Measurements from ENCODE around the gene ZBTB34.

ZBTB34 gene

GRCh38 chr9:126838055-126838811 is 22.2 kb upstream of the ZBTB34 start:
- no peaks in the 10 kb centered on the region for H3K9me3 ChIP-seq
- peaks cover 32% of the 10 kb centered on the region for H3K36me3 ChIP-seq
- no peak overlapping the region for H3K4me3 ChIP-seq (ENCODE audit: low read depth in 1 of 2, low read length in 1 of 2)
- no peaks in the 10 kb centered on the region for H3K27me3 ChIP-seq
- no peak for TF ChIP-seq CTCF (IDR thresholded peaks at IDR 0.05)
- peaks cover 0 to 5% of the 10 kb centered on the region in 2 experiments for H3K4me1 ChIP-seq (ENCODE audit: control insufficient read depth in 1 of 2, insufficient read depth in 1 of 2, low read depth in 1 of 2, low read length in 1 of 2)
- no peak overlapping the region for H3K27ac ChIP-seq

GRCh38 chr9:126838895-126839294 is 21.5 kb upstream of the ZBTB34 start:
- TF ChIP-seq CTCF (IDR thresholded peaks at IDR 0.05), result no peak
- Histone ChIP-seq H3K27ac (no peak overlapping the region), H3K27me3 (peaks cover 4% of the 10 kb centered on the region), H3K4me3 (ENCODE audit: low read depth in 1 of 2, low read length in 1 of 2) (no peak overlapping the region), H3K4me1 (ENCODE audit: control insufficient read depth in 1 of 2, insufficient read depth in 1 of 2, low read depth in 1 of 2, low read length in 1 of 2) (peaks cover 0 to 5% of the 10 kb centered on the region in 2 experiments), H3K36me3 (peaks cover 25% of the 10 kb centered on the region), H3K9me3 (no peaks in the 10 kb centered on the region)

GRCh38 chr9:126839301-126839700 is 21.1 kb upstream of the ZBTB34 start:
- Histone ChIP-seq H3K4me3 (ENCODE audit: low read depth in 1 of 2, low read length in 1 of 2) (no peak overlapping the region), H3K27me3 (peaks cover 8% of the 10 kb centered on the region), H3K4me1 (ENCODE audit: control insufficient read depth in 1 of 2, insufficient read depth in 1 of 2, low read depth in 1 of 2, low read length in 1 of 2) (peaks cover 0 to 5% of the 10 kb centered on the region in 2 experiments), H3K27ac (no peak overlapping the region), H3K9me3 (no peaks in the 10 kb centered on the region), H3K36me3 (peaks cover 21% of the 10 kb centered on the region)
- TF ChIP-seq CTCF (IDR thresholded peaks at IDR 0.05), result no peak

GRCh38 chr9:126842220-126842842 is 18.1 kb upstream of the ZBTB34 start:
- Histone ChIP-seq H3K9me3 (no peaks in the 10 kb centered on the region), H3K36me3 (peaks cover 10% of the 10 kb centered on the region), H3K27ac (no peak overlapping the region), H3K4me3 (ENCODE audit: low read depth in 1 of 2, low read length in 1 of 2) (no peak overlapping the region), H3K4me1 (ENCODE audit: control insufficient read depth in 1 of 2, insufficient read depth in 1 of 2, low read depth in 1 of 2, low read length in 1 of 2) (peaks cover 0 to 5% of the 10 kb centered on the region in 2 experiments), H3K27me3 (peaks cover 12% of the 10 kb centered on the region)
- TF ChIP-seq CTCF (IDR thresholded peaks at IDR 0.05), result no peak

- Histone ChIP-seq H3K4me3 (ENCODE audit: low read depth in 1 of 2, low read length in 1 of 2) (no peak overlapping the region), H3K27ac (no peak overlapping the region)
- no peak for TF ChIP-seq CTCF (IDR thresholded peaks at IDR 0.05)
Observed at GRCh38 chr9:126842977-126843799, 17.3 kb upstream of the ZBTB34 start.

More at GRCh38 chr9:126842977-126843799, 17.3 kb upstream of the ZBTB34 start:
- H3K27me3 ChIP-seq, result peaks cover 12% of the 10 kb centered on the region
- H3K4me1 ChIP-seq (ENCODE audit: control insufficient read depth in 1 of 2, insufficient read depth in 1 of 2, low read depth in 1 of 2, low read length in 1 of 2), result peaks cover 0 to 5% of the 10 kb centered on the region in 2 experiments
- H3K9me3 ChIP-seq, result no peaks in the 10 kb centered on the region
- H3K36me3 ChIP-seq, result peaks cover 8% of the 10 kb centered on the region

All from neutrophil (primary cell).